H1 (cell line): ENCODE measurements around the gene CIDEA. TPM values are rescaled to one million over a fixed set of nuclear protein-coding genes. Genes with fewer than 3 reads are reported as not detected.

ENCODE experiments used
- CTCF ChIA-PET: fragments of 300-600 bp; sonication (Branson Sonifier 250); formaldehyde crosslinking; loops from one replicate; lab custom pipeline; 2021; ENCODE audit not compliant: partially characterized antibody; lab: Charles Lee
- POLR2A ChIA-PET: fragments of 300-600 bp; sonication (Branson Sonifier 250); formaldehyde crosslinking; loops from one replicate; lab custom pipeline; 2021; ENCODE audit warnings: inconsistent platforms; ENCODE audit not compliant: partially characterized antibody; lab: Charles Lee
- DNase-seq, 2 experiments: peaks; one replicate each; pipeline versions ENCODE4 v3.0.0 to v3.0.0-alpha.2; 2010 to 2022; ENCODE audit warnings: low spot score in 2 of 2, low read depth in 1 of 2, mixed read lengths in 1 of 2
- FAIRE-seq: peaks from 2 replicates; lab custom pipeline; 2011; peaks lifted over from hg19 to GRCh38; lab: Jason Lieb, UNC
- H2AFZ ChIP-seq: 2 replicates; pipeline ENCODE4 v1.8.1; 2012; ENCODE audit warnings: low read length, inconsistent platforms
- H2AK5ac ChIP-seq: 2 replicates; pipeline ENCODE4 v1.6.1; 2013; ENCODE audit warnings: low read depth, low read length
- H2BK120ac ChIP-seq: replicated peaks from 2 replicates; pipeline ENCODE3; 2013; ENCODE audit warnings: low read depth, low read length, inconsistent platforms
- H2BK12ac ChIP-seq: 2 replicates; pipeline ENCODE4 v1.6.1; 2013; ENCODE audit warnings: low read depth, low read length
- H2BK15ac ChIP-seq: 2 replicates; pipeline ENCODE4 v1.6.1; 2013; ENCODE audit warnings: low read length
- H2BK20ac ChIP-seq: 2 replicates; pipeline ENCODE4 v1.6.1; 2013; ENCODE audit warnings: low read length
- H2BK5ac ChIP-seq: 2 replicates; pipeline ENCODE4 v1.6.1; 2013; ENCODE audit warnings: low read depth, low read length
- H3K14ac ChIP-seq: 2 replicates; pipeline ENCODE4 v1.6.1; 2013; ENCODE audit warnings: inconsistent platforms; ENCODE audit not compliant: insufficient read length
- H3K18ac ChIP-seq: 2 replicates; pipeline ENCODE4 v1.6.1; 2013; ENCODE audit warnings: low read length; ENCODE audit errors: extremely low read depth
- H3K23ac ChIP-seq: 2 replicates; pipeline ENCODE4 v1.6.1; 2013; ENCODE audit warnings: inconsistent platforms; ENCODE audit not compliant: insufficient read length
- H3K23me2 ChIP-seq: 2 replicates; pipeline ENCODE4 v1.6.1; 2013; ENCODE audit warnings: low read depth, low read length
- H3K27ac ChIP-seq: 2 replicates; pipeline ENCODE4 v1.6.1; 2011; ENCODE audit warnings: low read depth, low read length, inconsistent platforms
- H3K27me3 ChIP-seq, 4 experiments: replicated peaks in 1 of 4; 1 replicate in 1 of 4; 2 replicates in 3 of 4; pipeline versions ENCODE4 v1.6.1 to v1.8.1; 2011 to 2013; ENCODE audit warnings: low read length in 3 of 4, mild to moderate bottlenecking in 3 of 4, inconsistent platforms in 2 of 4, mixed read lengths in 2 of 4, moderate library complexity in 1 of 4; ENCODE audit not compliant: control insufficient read depth in 3 of 4, insufficient read depth in 3 of 4; ENCODE audit errors: extremely low read depth in 1 of 4
- H3K36me3 ChIP-seq, 4 experiments: 2 replicates each; pipeline versions ENCODE4 v1.6.1 to v1.8.1; 2011 to 2013; ENCODE audit warnings: mild to moderate bottlenecking in 4 of 4, low read length in 3 of 4, moderate library complexity in 2 of 4, control low read depth in 1 of 4, inconsistent platforms in 1 of 4; ENCODE audit not compliant: insufficient read depth in 4 of 4, control insufficient read depth in 2 of 4
- H3K4ac ChIP-seq: replicated peaks from 2 replicates; pipeline ENCODE3; 2013; ENCODE audit warnings: low read length, low read depth, mixed read lengths, inconsistent platforms; ENCODE audit not compliant: insufficient read length
- H3K4me1 ChIP-seq, 4 experiments: replicated peaks in 1 of 4; 1 replicate in 1 of 4; 2 replicates in 3 of 4; pipeline versions ENCODE4 v1.6.1 to v1.8.1; 2011 to 2013; ENCODE audit warnings: low read length in 3 of 4, inconsistent platforms in 2 of 4, mixed read lengths in 1 of 4; ENCODE audit not compliant: insufficient read depth in 4 of 4, control insufficient read depth in 3 of 4
- H3K4me2 ChIP-seq, 2 experiments: 2 replicates each; pipeline versions ENCODE4 v1.6.1 to v1.8.1; 2011 to 2013; ENCODE audit warnings: low read depth in 2 of 2, low read length in 2 of 2, control low read depth in 1 of 2, inconsistent platforms in 1 of 2, mild to moderate bottlenecking in 1 of 2; ENCODE audit not compliant: insufficient read depth in 1 of 2
- H3K4me3 ChIP-seq, 4 experiments: fragments of 200-600, 300-600 bp in 1 of 4; sonication (generic), shearing (Covaris generic), sonication (Bioruptor Twin) in 1 of 4; 2 replicates each; pipeline versions ENCODE4 v1.5.1 to v1.8.1; 2011 to 2016; ENCODE audit warnings: low read length in 4 of 4, low read depth in 3 of 4, control low read depth in 2 of 4, inconsistent platforms in 2 of 4, mild to moderate bottlenecking in 2 of 4, mixed read lengths in 1 of 4, moderate library complexity in 1 of 4; ENCODE audit not compliant: insufficient read depth in 2 of 4; ENCODE audit errors: extremely low read depth in 1 of 4
- H3K56ac ChIP-seq: replicated peaks from 2 replicates; pipeline ENCODE3; 2013; ENCODE audit warnings: low read depth, mild to moderate bottlenecking, mixed read lengths, low read length, inconsistent platforms; ENCODE audit not compliant: insufficient read length
- H3K79me1 ChIP-seq: 2 replicates; pipeline ENCODE4 v1.6.1; 2013; ENCODE audit warnings: low read depth, low read length, control low read depth
- H3K79me2 ChIP-seq, 2 experiments: 2 replicates each; pipeline versions ENCODE4 v1.6.1 to v1.8.1; 2012 to 2013; ENCODE audit warnings: low read length in 2 of 2, mild to moderate bottlenecking in 2 of 2, inconsistent platforms in 1 of 2; ENCODE audit not compliant: insufficient read depth in 2 of 2, control insufficient read depth in 1 of 2
- H3K9ac ChIP-seq, 4 experiments: replicated peaks in 1 of 4; 1 replicate in 1 of 4; 2 replicates in 3 of 4; pipeline versions ENCODE4 v1.6.1 to v1.8.1; 2011 to 2013; ENCODE audit warnings: low read depth in 3 of 4, low read length in 3 of 4, control low read depth in 2 of 4, mild to moderate bottlenecking in 2 of 4, moderate library complexity in 2 of 4, inconsistent platforms in 1 of 4; ENCODE audit errors: extremely low read depth in 1 of 4
- H3K9me3 ChIP-seq, 2 experiments: 2 replicates each; pipeline versions ENCODE4 v1.6.1 to v1.8.1; 2012 to 2013; ENCODE audit warnings: mild to moderate bottlenecking in 2 of 2, moderate library complexity in 2 of 2, control low read depth in 1 of 2, inconsistent platforms in 1 of 2, low read depth in 1 of 2, low read length in 1 of 2, mixed read lengths in 1 of 2; ENCODE audit not compliant: insufficient read depth in 2 of 2
- H4K20me1 ChIP-seq, 2 experiments: replicated peaks in 1 of 2; 2 replicates each; pipeline versions ENCODE3 to v1.8.1; 2011 to 2013; ENCODE audit warnings: inconsistent platforms in 2 of 2, low read length in 2 of 2, mild to moderate bottlenecking in 1 of 2; ENCODE audit not compliant: insufficient read depth in 2 of 2, control insufficient read depth in 1 of 2
- H4K5ac ChIP-seq: 2 replicates; pipeline ENCODE4 v1.6.1; 2013; ENCODE audit warnings: low read length, low read depth, mixed read lengths, inconsistent platforms; ENCODE audit not compliant: insufficient read length
- H4K8ac ChIP-seq: 2 replicates; pipeline ENCODE4 v1.8.0; 2013; ENCODE audit warnings: mild to moderate bottlenecking, moderate library complexity, low read length, inconsistent platforms; ENCODE audit not compliant: insufficient read depth; ENCODE audit errors: extremely low read depth
- H4K91ac ChIP-seq: replicated peaks from 2 replicates; pipeline ENCODE3; 2013; ENCODE audit warnings: low read length, mixed read lengths, inconsistent platforms; ENCODE audit not compliant: insufficient read length
- ATF2 ChIP-seq: IDR thresholded peaks from 2 replicates; pipeline ENCODE4 v1.6.1; 2012; ENCODE audit warnings: low read length, inconsistent platforms
- BCL11A ChIP-seq, 2 experiments: IDR thresholded peaks; one replicate each; pipeline ENCODE4 v1.6.1; 2011; ENCODE audit warnings: low read depth in 2 of 2, low read length in 2 of 2, mild to moderate bottlenecking in 2 of 2
- CEBPB ChIP-seq: IDR thresholded peaks from 2 replicates; pipeline ENCODE4 v1.6.1; 2012; ENCODE audit warnings: low read depth, low read length
- EP300 ChIP-seq, 2 experiments: IDR thresholded peaks; 1 replicate in 1 of 2; 2 replicates in 1 of 2; pipeline ENCODE4 v1.6.1; 2011 to 2012; ENCODE audit warnings: low read depth in 2 of 2, low read length in 2 of 2, mild to moderate bottlenecking in 2 of 2, borderline replicate concordance in 1 of 2, inconsistent platforms in 1 of 2, moderate library complexity in 1 of 2
- KDM4A ChIP-seq: IDR thresholded peaks from one replicate; pipeline ENCODE4 v1.7.1; 2012; ENCODE audit warnings: low read depth, mild to moderate bottlenecking, moderate library complexity, low read length, inconsistent platforms; ENCODE audit not compliant: severe bottlenecking
- PHF8 ChIP-seq: fragments of 200-600 bp; sonication (generic); conservative IDR thresholded peaks from 2 replicates; pipeline ENCODE4 v1.7.1; 2012; ENCODE audit warnings: low read depth, mild to moderate bottlenecking, inconsistent platforms, low read length, moderate library complexity
- RXRA ChIP-seq: IDR thresholded peaks from 2 replicates; pipeline ENCODE4 v1.6.1; 2011; ENCODE audit warnings: low read depth, mild to moderate bottlenecking, low read length, moderate library complexity; ENCODE audit not compliant: insufficient read depth
- SP1 ChIP-seq: IDR thresholded peaks from 2 replicates; pipeline ENCODE4 v1.6.1; 2011; ENCODE audit warnings: low read depth, low read length
- YY1 ChIP-seq: IDR thresholded peaks from 2 replicates; pipeline ENCODE4 v1.6.1; 2011; ENCODE audit warnings: low read depth, mild to moderate bottlenecking, low read length
- WGBS, 2 experiments: shearing (Covaris generic) in 1 of 2; methylation state at CpG; one replicate each; pipeline versions ENCODE4 v1.1.6 to v1.1.7; 2013 to 2015; ENCODE audit warnings: low lambda C conversion rate in 2 of 2, mixed read lengths in 2 of 2, inconsistent platforms in 1 of 2, low coverage in 1 of 2, missing lambda C conversion rate in 1 of 2; ENCODE audit not compliant: insufficient replicate concordance in 2 of 2, insufficient coverage in 1 of 2, insufficient read length in 1 of 2; ENCODE audit errors: extremely low coverage in 1 of 2, missing lambda C conversion rate in 1 of 2; 5-methylcytosine and 5-hydroxymethylcytosine counted together
- polyA plus RNA-seq, 7 experiments: library from polyadenylated mRNA; depleted of rRNA in 3 of 7; stranded (reverse) in 5 of 7; unstranded in 2 of 7; fragments of >200 nt in 5 of 7; fragments of 200-250 nt in 2 of 7; gene quantifications; 1 replicate in 5 of 7; 2 replicates in 1 of 7; 4 replicates in 1 of 7; pipeline versions ENCODE4 v1.2.1 to v1.2.3, GENCODE V29; 2011 to 2013; ENCODE audit warnings: missing spikeins in 2 of 7, mixed read lengths in 2 of 7
- total RNA-seq: library from RNA; stranded (reverse); fragmentation: NEBNext Ultra II Directional; extraction: Animal tissue kit (Norgen Biotek cat#: 25700); gene quantifications from 2 replicates; pipeline ENCODE4 v1.2.1, GENCODE V29; 2021

Gene CIDEA
- total and polyA plus RNA-seq, 2 of the 8 experiments (the other 6 are each of a cell fraction or from before 2014, with no cell fraction given), result not detected

- no peak for FAIRE-seq
Measured at GRCh38 chr18:12257996-12258718, 4.0 kb downstream of the CIDEA start.

More at GRCh38 chr18:12257996-12258718, 4.0 kb downstream of the CIDEA start:
- no peak overlapping the region for H4K5ac ChIP-seq
- H2BK20ac ChIP-seq, result no peak overlapping the region
- H3K9me3 ChIP-seq, result no peaks in the 10 kb centered on the region
- H3K27me3 ChIP-seq, result peaks cover 32 to 43% (median 39%) of the 10 kb centered on the region in 4 experiments
- H3K4me3 ChIP-seq, result no peak overlapping the region
- no peaks in the 10 kb centered on the region for H3K79me1 ChIP-seq
- H2BK120ac ChIP-seq, result no peak overlapping the region
- H3K27ac ChIP-seq, result no peak overlapping the region
- H3K4ac ChIP-seq, result no peak overlapping the region
- H2BK12ac ChIP-seq, result no peak overlapping the region
- H3K18ac ChIP-seq, result no peak overlapping the region
- TF ChIP-seq RXRA (no peak), KDM4A (no peak), SP1 (no peak), PHF8 (no peak), ATF2 (no peak), YY1 (no peak), CEBPB (no peak), EP300 (IDR thresholded peaks at IDR 0.05; ENCODE audit: borderline replicate concordance in 1 of 2, low read depth in 2 of 2, low read length in 2 of 2) (no peak), BCL11A (IDR thresholded peaks at IDR 0.05; ENCODE audit: low read depth in 2 of 2, low read length in 2 of 2) (no peak)
- H3K23me2 ChIP-seq, result peaks cover 18% of the 10 kb centered on the region; the same call in 1 of the 2 replicates
- ChIA-PET POLR2A (interaction anchor here (1.0 kb wide), 1 partner anchor 49 kb away, joined by 3 read pairs; no protein-coding TSS in a partner anchor), CTCF (interaction anchor here (0.7 to 5.0 kb wide), 7 partner anchors 11 to 1335 kb away, joined by 3 to 22 read pairs (median 3); no protein-coding TSS in a partner anchor)
- no peaks in the 10 kb centered on the region for H3K79me2 ChIP-seq
- no peak overlapping the region for H2BK15ac ChIP-seq
- no peak overlapping the region for H3K14ac ChIP-seq
- no peak overlapping the region for H4K8ac ChIP-seq
- no peak overlapping the region for H3K23ac ChIP-seq
- DNase-seq, result no peak
- H3K9ac ChIP-seq, result no peak overlapping the region
- H2AK5ac ChIP-seq, result no peak overlapping the region; the same call in 1 of the 2 replicates
- H3K4me1 ChIP-seq, result peaks cover 2 to 9% (median 4%) of the 10 kb centered on the region in 4 experiments
- no peak overlapping the region for H3K4me2 ChIP-seq
- no peak overlapping the region for H2BK5ac ChIP-seq
- H3K56ac ChIP-seq, result no peak overlapping the region
- no peaks in the 10 kb centered on the region for H3K36me3 ChIP-seq
- peaks cover 0 to 2% of the 10 kb centered on the region in 2 experiments for H4K20me1 ChIP-seq
- H4K91ac ChIP-seq, result no peak overlapping the region
- WGBS, 2 experiments, result 96% methylated on average over 21 of the region's 21 CpGs; no CpG with 5 or more reads in 1 of the 2 experiments
- H2AFZ ChIP-seq, result no peak overlapping the region
